ENCODE results near the gene SP6.

Gene SP6

GRCh38 chr17:47873200-47874090, 22.5 kb upstream of the SP6 start:
- H3K27ac ChIP-seq (replicated peaks): no peak overlapping the region
- H3K4me3 ChIP-seq (replicated peaks; ENCODE audit: insufficient read depth, low read length): no peak overlapping the region
- DNase-seq (ENCODE audit: low read depth in 1 of 2, low spot score in 1 of 2): no peak
- no peak for TF ChIP-seq GABPA (IDR thresholded peaks at IDR 0.05; ENCODE audit: low read depth)
- TF ChIP-seq REST (IDR thresholded peaks at IDR 0.05; ENCODE audit: insufficient replicate concordance, low read depth): no peak
- TF ChIP-seq SPI1 (IDR thresholded peaks at IDR 0.05; ENCODE audit: borderline replicate concordance, low read depth): no peak
- H3K27me3 ChIP-seq (ENCODE audit: insufficient read depth, poor library complexity, severe bottlenecking): peaks cover 9% of the 10 kb centered on the region

GRCh38 chr17:47872651-47873161, 21.7 kb upstream of the SP6 start:
- Histone ChIP-seq H3K27ac (replicated peaks) (no peak overlapping the region), H3K4me3 (replicated peaks; ENCODE audit: insufficient read depth, low read length) (no peak overlapping the region), H3K27me3 (ENCODE audit: insufficient read depth, poor library complexity, severe bottlenecking) (peaks cover 9% of the 10 kb centered on the region)
- no peak for DNase-seq (ENCODE audit: low read depth in 1 of 2, low spot score in 1 of 2)
- TF ChIP-seq SPI1 (IDR thresholded peaks at IDR 0.05; ENCODE audit: borderline replicate concordance, low read depth) (no peak), REST (IDR thresholded peaks at IDR 0.05; ENCODE audit: insufficient replicate concordance, low read depth) (no peak), POLR2AphosphoS5 (IDR thresholded peaks at IDR 0.05; ENCODE audit: low read depth) (no peak), GABPA (IDR thresholded peaks at IDR 0.05; ENCODE audit: low read depth) (no peak)
- TF ChIP-seq, protein P1, sequence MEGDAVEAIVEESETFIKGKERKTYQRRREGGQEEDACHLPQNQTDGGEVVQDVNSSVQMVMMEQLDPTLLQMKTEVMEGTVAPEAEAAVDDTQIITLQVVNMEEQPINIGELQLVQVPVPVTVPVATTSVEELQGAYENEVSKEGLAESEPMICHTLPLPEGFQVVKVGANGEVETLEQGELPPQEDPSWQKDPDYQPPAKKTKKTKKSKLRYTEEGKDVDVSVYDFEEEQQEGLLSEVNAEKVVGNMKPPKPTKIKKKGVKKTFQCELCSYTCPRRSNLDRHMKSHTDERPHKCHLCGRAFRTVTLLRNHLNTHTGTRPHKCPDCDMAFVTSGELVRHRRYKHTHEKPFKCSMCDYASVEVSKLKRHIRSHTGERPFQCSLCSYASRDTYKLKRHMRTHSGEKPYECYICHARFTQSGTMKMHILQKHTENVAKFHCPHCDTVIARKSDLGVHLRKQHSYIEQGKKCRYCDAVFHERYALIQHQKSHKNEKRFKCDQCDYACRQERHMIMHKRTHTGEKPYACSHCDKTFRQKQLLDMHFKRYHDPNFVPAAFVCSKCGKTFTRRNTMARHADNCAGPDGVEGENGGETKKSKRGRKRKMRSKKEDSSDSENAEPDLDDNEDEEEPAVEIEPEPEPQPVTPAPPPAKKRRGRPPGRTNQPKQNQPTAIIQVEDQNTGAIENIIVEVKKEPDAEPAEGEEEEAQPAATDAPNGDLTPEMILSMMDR (IDR thresholded peaks at IDR 0.05; ENCODE audit: insufficient read depth, low read length): no peak

DNA sequence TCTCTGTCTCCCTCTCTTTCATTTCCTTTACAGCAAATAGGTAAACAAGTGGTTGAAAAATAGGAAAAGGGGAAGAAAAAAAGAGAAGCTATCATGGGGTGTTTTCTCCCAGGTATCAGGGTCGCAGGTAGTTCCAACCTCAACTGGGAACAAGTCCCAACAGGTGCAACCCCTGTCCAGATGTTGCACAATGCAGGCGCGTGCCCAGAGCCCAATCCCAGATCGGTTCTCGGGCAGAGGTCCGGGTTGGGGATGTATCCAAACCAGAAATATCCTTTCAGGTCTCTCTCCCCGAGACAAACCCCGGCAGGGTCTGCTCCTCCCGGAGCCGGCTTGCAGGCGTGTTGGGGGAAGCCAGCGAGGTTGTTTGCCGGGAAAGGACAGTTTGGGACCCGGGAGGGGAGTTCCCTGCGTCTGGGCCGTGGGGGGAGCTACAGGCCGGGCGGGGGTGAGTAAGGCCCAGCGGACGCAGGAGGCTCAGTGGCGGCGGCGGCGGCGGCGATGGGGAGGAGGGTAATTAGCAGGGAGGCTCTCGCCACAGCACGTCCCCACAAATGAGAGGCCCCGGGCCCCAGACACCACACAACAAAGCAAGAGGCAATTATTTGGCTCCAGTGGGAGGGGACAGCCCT, 21.2 kb upstream of the SP6 start:
- H3K27ac ChIP-seq (replicated peaks): no peak overlapping the region
- DNase-seq (ENCODE audit: low read depth in 1 of 2, low spot score in 1 of 2): no peak
- TF ChIP-seq, protein P1 (IDR thresholded peaks at IDR 0.05; ENCODE audit: insufficient read depth, low read length): no peak
- TF ChIP-seq REST (IDR thresholded peaks at IDR 0.05; ENCODE audit: insufficient replicate concordance, low read depth): no peak
- TF ChIP-seq SPI1 (IDR thresholded peaks at IDR 0.05; ENCODE audit: borderline replicate concordance, low read depth): no peak
- TF ChIP-seq POLR2AphosphoS5 (IDR thresholded peaks at IDR 0.05; ENCODE audit: low read depth): no peak
- TF ChIP-seq GABPA (IDR thresholded peaks at IDR 0.05; ENCODE audit: low read depth): no peak
- peaks cover 9% of the 10 kb centered on the region for H3K27me3 ChIP-seq (ENCODE audit: insufficient read depth, poor library complexity, severe bottlenecking)
- no peak overlapping the region for H3K4me3 ChIP-seq (replicated peaks; ENCODE audit: insufficient read depth, low read length)
